ENCODE results near the gene FOXA1.

Gene FOXA1

GRCh38 chr14:37602605-37603453, 7.8 kb upstream of the FOXA1 start:
- no peak for DNase-seq (ENCODE audit: low spot score)

- DNase-seq (ENCODE audit: low spot score): no peak
Observed at GRCh38 chr14:37601865-37602264, 6.8 kb upstream of the FOXA1 start.

GRCh38 chr14:37600880-37601741, 6.1 kb upstream of the FOXA1 start:
- no peak for DNase-seq (ENCODE audit: low spot score)

GRCh38 chr14:37599507-37600368, 4.7 kb upstream of the FOXA1 start:
- DNase-seq (ENCODE audit: low spot score): no peak

GRCh38 chr14:37598747-37599506, 3.9 kb upstream of the FOXA1 start:
- DNase-seq (ENCODE audit: low spot score): no peak

GRCh38 chr14:37597914-37598746, 3.1 kb upstream of the FOXA1 start:
- no peak for DNase-seq (ENCODE audit: low spot score)

- peak; percentile 28 for DNase-seq (ENCODE audit: low spot score)
Observed at GRCh38 chr14:37597538-37597913, 2.5 kb upstream of the FOXA1 start.

- DNase-seq (ENCODE audit: low spot score): no peak
Observed at GRCh38 chr14:37596790-37597472, 1.9 kb upstream of the FOXA1 start.

GRCh38 chr14:37595809-37596621, 966 bp upstream of the FOXA1 start:
- no peak for DNase-seq (ENCODE audit: low spot score)

GRCh38 chr14:37594238-37594970, 645 bp downstream of the FOXA1 start:
- peak; percentile 68 for DNase-seq (ENCODE audit: low spot score)

GRCh38 chr14:37593511-37594237, 1.4 kb downstream of the FOXA1 start:
- no peak for DNase-seq (ENCODE audit: low spot score)

- DNase-seq (ENCODE audit: low spot score): no peak
Observed at GRCh38 chr14:37592482-37593408, 2.3 kb downstream of the FOXA1 start.

GRCh38 chr14:37591941-37592481, 3.0 kb downstream of the FOXA1 start:
- no peak for DNase-seq (ENCODE audit: low spot score)

GRCh38 chr14:37591311-37591940, 3.6 kb downstream of the FOXA1 start:
- DNase-seq (ENCODE audit: low spot score): no peak

- no peak for DNase-seq (ENCODE audit: low spot score)
Observed at GRCh38 chr14:37590428-37591139, 4.5 kb downstream of the FOXA1 start.
